Pancreas (tissue), 10 donors: Measurements from ENCODE around the gene GABBR2. TPM values are rescaled to one million over a fixed set of nuclear protein-coding genes. Genes with fewer than 3 reads are reported as not detected.

Experiments
- ATAC-seq, 4 donors: fragments of 200-7000 bp; cut with Tn5 transposase; one replicate each; pipeline versions ENCODE4 v1.8.0 to v1.9.1; 2020; ENCODE audit warnings: mild to moderate bottlenecking in 4 of 4, moderate library complexity in 4 of 4
- DNase-seq, 6 donors: peaks; one replicate each; pipeline ENCODE4 v3.0.0-alpha.2; 2020
- FAIRE-seq: peaks from 2 replicates; lab custom pipeline; 2012; peaks lifted over from hg19 to GRCh38; lab: Jason Lieb, UNC
- H3K27ac ChIP-seq, 4 donors: fragments of 200-600 bp; sonication (generic); 1 replicate in 3 of 4; 2 replicates in 1 of 4; pipeline versions ENCODE4 v1.5.0 to v1.8.0; 2020
- H3K27me3 ChIP-seq, 4 donors: fragments of 200-600 bp; one replicate each; pipeline ENCODE4 v1.8.0; 2021
- H3K36me3 ChIP-seq, 3 donors: fragments of 200-600 bp; sonication (generic) in 1 of 3; one replicate each; pipeline versions ENCODE4 v1.5.0 to v1.8.0; 2020 to 2021
- H3K4me1 ChIP-seq, 3 donors: fragments of 200-600 bp; one replicate each; pipeline ENCODE4 v1.8.0; 2021
- H3K4me3 ChIP-seq, 4 donors: fragments of 200-600 bp; sonication (generic) in 2 of 4; one replicate each; pipeline versions ENCODE4 v1.5.0 to v1.8.0; 2020 to 2021
- H3K9me3 ChIP-seq, 4 donors: fragments of 200-600 bp; one replicate each; pipeline ENCODE4 v1.8.0; 2021
- CTCF ChIP-seq, 4 donors: fragments of 200-600 bp; sonication (generic) in 3 of 4; IDR thresholded peaks; one replicate each; pipeline versions ENCODE4 v1.5.0 to v1.8.0; 2021; ENCODE audit warnings: antibody characterized with exemption in 4 of 4
- WGBS, 2 donors: extraction: QIAGEN DNeasy Blood & Tissue Kit; methylation state at CpG; one replicate each; pipeline ENCODE4 v1.1.7; 2013; 5-methylcytosine and 5-hydroxymethylcytosine counted together
- intact Hi-C, 3 donors: fragments of 100-400 bp; cut with DNase I; formaldehyde crosslinking; loops; one replicate each; pipeline versions ENCODE4 v1.11.1 to v1.14.2; 2022
- polyA plus RNA-seq, 2 donors: library from polyadenylated mRNA; stranded (reverse); fragments of 200-250 nt; gene quantifications; one replicate each; pipeline ENCODE4 v1.2.3, GENCODE V29; 2013
- total RNA-seq, 6 donors: library from RNA; stranded (reverse); fragmentation: NEBNext Ultra II Directional in 4 of 6; extraction: Animal tissue kit (Norgen Biotek cat#: 25700) in 4 of 6; gene quantifications; one replicate each; pipeline versions ENCODE4 v1.2.1 to v1.2.4, GENCODE V29; 2021 to 2023
- donor health status: healthy with polysubstance abuse.
- donor health status: DM: no; HTN: no; CAD: no; lungs with moderate emphysema.
- donor health status: DM: no; HTN: no; CAD: no.
- donor health status: control.
- donor health status: control.
- donor health status: Bipolar disorder and iron deficiency.
- donor health status: DM: yes; HTN: yes; CAD: no.
- donor health status: DM: no; HTN: no; CAD: no.
- donor health status: DM: no; HTN: no; CAD: no.
- donor health status: DM: yes; HTN: yes; CAD: no.

The GABBR2 gene
- total and polyA plus RNA-seq, 8 donors, result 0.04 to 0.14 (median 0.07) TPM; not detected in 4

- Histone ChIP-seq H3K4me3 (no peak overlapping the region), H3K27ac (no peak overlapping the region), H3K4me1 (peaks cover 4 to 18% (median 10%) of the 10 kb centered on the region in 3 donors), H3K36me3 (no peaks in the 10 kb centered on the region), H3K9me3 (no peaks in the 10 kb centered on the region), H3K27me3 (no peaks in the 10 kb centered on the region)
- FAIRE-seq (no peak), ATAC-seq (no peak), DNase-seq (no peak)
- intact Hi-C loops, result no loop called here
- TF ChIP-seq CTCF (IDR thresholded peaks at IDR 0.05), result no peak
- WGBS, 2 donors, result 78 to 86% methylated on average over 4 of the region's 4 CpGs
Measured at GRCh38 chr9:98370976-98371315, 337.8 kb downstream of the GABBR2 start.

GRCh38 chr9:98370300-98370975, 338.3 kb downstream of the GABBR2 start:
- no peaks in the 10 kb centered on the region for H3K9me3 ChIP-seq
- H3K36me3 ChIP-seq, result no peaks in the 10 kb centered on the region
- no peak overlapping the region for H3K27ac ChIP-seq
- no peak for TF ChIP-seq CTCF (IDR thresholded peaks at IDR 0.05)
- peaks cover 4 to 18% (median 10%) of the 10 kb centered on the region in 3 donors for H3K4me1 ChIP-seq
- H3K4me3 ChIP-seq, result no peak overlapping the region
- ATAC-seq, result no peak
- WGBS, 2 donors, result 56 to 57% methylated on average over 9 of the region's 9 CpGs
- DNase-seq, result no peak
- no peaks in the 10 kb centered on the region for H3K27me3 ChIP-seq
- intact Hi-C loops, result no loop called here
- FAIRE-seq, result no peak

GRCh38 chr9:98369896-98370295, 338.8 kb downstream of the GABBR2 start:
- H3K27me3 ChIP-seq, result no peaks in the 10 kb centered on the region
- TF ChIP-seq CTCF (IDR thresholded peaks at IDR 0.05), result no peak
- H3K36me3 ChIP-seq, result no peaks in the 10 kb centered on the region
- DNase-seq (no peak), FAIRE-seq (no peak), ATAC-seq (no peak)
- WGBS, 2 donors, result 95 to 96% methylated on average over 2 of the region's 2 CpGs
- H3K9me3 ChIP-seq, result no peaks in the 10 kb centered on the region
- intact Hi-C loops, result no loop called here
- no peak overlapping the region for H3K4me3 ChIP-seq
- no peak overlapping the region for H3K27ac ChIP-seq
- H3K4me1 ChIP-seq, result peaks cover 2 to 14% (median 4%) of the 10 kb centered on the region in 3 donors

- Histone ChIP-seq H3K27ac (no peak overlapping the region), H3K4me1 (peaks cover 0 to 10% (median 4%) of the 10 kb centered on the region in 3 donors), H3K9me3 (no peaks in the 10 kb centered on the region), H3K36me3 (no peaks in the 10 kb centered on the region), H3K27me3 (no peaks in the 10 kb centered on the region), H3K4me3 (no peak overlapping the region)
- intact Hi-C loops, result no loop called here
- no peak for FAIRE-seq
- TF ChIP-seq CTCF (IDR thresholded peaks at IDR 0.05), result no peak
- WGBS, 2 donors, result 84 to 89% methylated on average over 2 of the region's 2 CpGs
- ATAC-seq, result no peak
- DNase-seq, result no peak
Measured at GRCh38 chr9:98369471-98369870, 339.3 kb downstream of the GABBR2 start.

- DNase-seq (no peak), ATAC-seq (no peak), FAIRE-seq (no peak)
- H3K9me3 ChIP-seq, result no peaks in the 10 kb centered on the region
- WGBS, 2 donors, result 89 to 91% methylated on average over 6 of the region's 6 CpGs
- no peaks in the 10 kb centered on the region for H3K36me3 ChIP-seq
- intact Hi-C loops, result no loop called here
- TF ChIP-seq CTCF (IDR thresholded peaks at IDR 0.05), result no peak
- no peak overlapping the region for H3K4me3 ChIP-seq
- H3K27ac ChIP-seq, result no peak overlapping the region
- no peaks in the 10 kb centered on the region for H3K27me3 ChIP-seq
- H3K4me1 ChIP-seq, result peaks cover 0 to 8% (median 4%) of the 10 kb centered on the region in 3 donors
Measured at GRCh38 chr9:98369066-98369425, 339.7 kb downstream of the GABBR2 start.
